HG03108 (cell line): ENCODE data around the gene RPRD2.
A peak's percentile ranks its signal among the peaks of the same experiment; 100 is the strongest.

Experiments
- ATAC-seq: cut with Tn5 transposase; IDR thresholded peaks from one replicate; pipeline ENCODE4 v1.9.1; 2021; ENCODE audit warnings: moderate library complexity; ENCODE audit not compliant: unreplicated experiment

The RPRD2 gene

GRCh38 chr1:150513351-150513791 lies 149.4 kb downstream of the RPRD2 start:
- no peak for ATAC-seq

- ATAC-seq: no peak
These were observed 150.3 kb downstream of the RPRD2 start for GRCh38 chr1:150514260-150514659.

DNA sequence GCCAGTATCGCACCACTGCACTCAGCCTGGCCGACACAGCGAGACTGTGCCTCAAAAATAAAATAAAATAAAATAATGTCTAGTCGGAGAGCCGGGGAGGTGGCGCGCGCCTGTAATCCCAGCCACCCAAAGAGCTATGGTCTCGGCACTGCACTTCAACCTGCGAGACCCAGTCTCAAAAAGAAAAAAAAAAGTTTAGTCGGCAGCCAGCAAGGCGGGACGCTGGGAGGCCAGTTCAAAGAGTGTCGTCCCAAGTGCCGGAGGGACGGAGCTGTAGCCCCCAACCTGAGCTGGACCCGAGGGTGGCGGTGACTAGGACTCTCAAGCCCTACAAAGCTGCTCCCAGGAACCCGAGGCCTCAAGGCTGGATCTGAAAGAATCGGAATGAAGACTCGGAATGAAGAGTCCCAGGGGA lies 151.0 kb downstream of the RPRD2 start:
- ATAC-seq: no peak

DNA sequence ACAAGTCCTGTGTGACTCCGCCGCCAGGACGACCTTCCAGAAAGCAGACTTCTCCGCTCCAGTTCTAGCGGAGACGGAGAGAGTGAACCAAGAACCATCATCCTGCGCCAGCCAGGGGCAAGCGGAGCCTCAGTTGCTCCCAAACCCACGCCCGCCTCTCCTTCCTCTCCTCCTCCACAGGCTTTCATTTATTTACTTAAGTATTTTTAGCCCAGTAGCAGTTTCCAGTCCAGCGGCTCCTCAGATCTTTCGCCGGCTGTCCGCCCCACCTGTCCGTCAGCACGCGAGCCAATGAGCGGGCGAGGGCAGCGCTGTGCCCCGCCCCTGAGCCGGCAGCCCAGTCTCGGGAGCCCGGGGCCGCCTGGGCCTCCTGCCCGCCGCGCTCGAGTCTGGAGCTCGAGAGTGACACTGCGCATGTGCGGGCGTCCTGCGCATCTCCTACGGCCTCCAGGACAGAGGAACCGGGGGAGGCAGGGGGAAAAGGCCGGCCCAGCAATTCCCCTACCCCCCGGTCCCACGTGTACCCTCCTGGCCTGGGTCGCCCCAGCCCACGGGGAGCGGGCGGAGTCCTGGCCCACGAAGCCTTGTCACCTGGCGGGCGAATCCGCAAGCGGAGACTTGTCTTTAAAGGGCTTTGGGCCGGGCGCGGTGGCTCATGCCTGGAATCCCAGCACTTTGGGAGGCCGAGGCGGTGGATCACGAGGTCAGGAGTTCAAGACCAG lies 151.5 kb downstream of the RPRD2 start, which contains the start of gene FALEC:
TSS of gene FALEC (plus strand) at position 425 of the 722 bp plus-strand sequence.
- peak; percentile 98 for ATAC-seq

DNA sequence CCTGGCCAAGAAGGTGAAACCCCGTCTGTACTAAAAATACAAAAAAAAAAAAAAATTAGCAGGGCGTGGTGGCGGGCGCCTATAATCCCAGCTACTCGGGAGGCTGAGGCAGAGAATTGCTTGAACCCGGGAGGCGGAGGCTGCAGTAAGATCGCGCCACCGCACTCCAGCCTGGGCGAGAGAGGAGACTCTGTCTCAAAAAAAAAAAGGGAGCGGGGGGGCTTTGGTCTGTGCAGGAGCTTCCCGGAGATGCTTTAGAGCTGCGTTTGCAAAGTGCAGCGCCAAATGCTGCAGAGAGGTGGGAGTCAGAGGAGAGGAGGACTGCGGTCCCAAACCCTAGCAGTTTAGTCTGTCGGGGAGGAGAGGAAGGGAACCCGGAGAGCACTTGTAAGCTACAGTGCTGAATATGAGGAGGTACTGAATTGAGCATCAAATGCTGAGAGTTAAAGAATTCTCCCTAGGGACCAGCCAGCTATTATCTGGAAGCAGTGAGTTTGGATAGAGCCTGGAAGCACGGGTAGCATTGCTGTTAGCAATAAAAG lies 152.2 kb downstream of the RPRD2 start:
- no peak for ATAC-seq

DNA sequence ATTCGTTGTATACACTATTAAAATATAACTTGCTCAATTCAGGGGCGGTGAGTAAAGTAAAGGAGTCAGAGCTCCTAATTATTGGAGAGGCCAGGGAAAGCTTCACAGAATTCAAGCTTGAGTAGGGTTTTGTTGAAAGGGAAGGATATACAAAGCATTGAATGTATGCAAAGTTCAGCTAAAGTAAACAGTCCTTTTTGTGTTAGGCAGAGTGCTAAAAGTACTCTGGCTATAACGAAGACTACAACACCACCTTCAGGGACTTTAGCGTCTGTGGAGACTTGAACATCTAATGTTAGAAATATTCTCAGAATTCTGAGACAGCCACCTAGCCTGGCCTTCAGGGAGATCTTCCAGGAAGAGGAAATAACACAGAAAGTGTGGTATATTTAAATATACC lies 152.7 kb downstream of the RPRD2 start:
- ATAC-seq: no peak

GRCh38 chr1:150521196-150521968 lies 157.4 kb downstream of the RPRD2 start:
- ATAC-seq: no peak

GRCh38 chr1:150525348-150525747 lies 161.4 kb downstream of the RPRD2 start:
- no peak for ATAC-seq
